Stromal cell of bone marrow (primary cell): ENCODE measurements around the gene CYB5B.

Experiments
- DNase-seq: peaks from one replicate; pipeline ENCODE4 v3.0.0-alpha.2; 2012; ENCODE audit warnings: low read depth

CYB5B gene

GRCh38 chr16:69444873-69445517 lies 20.6 kb downstream of the CYB5B start:
- no peak for DNase-seq

- no peak for DNase-seq
Observed at GRCh38 chr16:69448470-69449193, 24.2 kb downstream of the CYB5B start.

GRCh38 chr16:69451166-69451565 lies 26.7 kb downstream of the CYB5B start:
- no peak for DNase-seq

GRCh38 chr16:69453936-69454335 lies 29.5 kb downstream of the CYB5B start:
- DNase-seq = no peak

GRCh38 chr16:69463876-69464275 lies 39.5 kb downstream of the CYB5B start:
- DNase-seq = no peak

DNA sequence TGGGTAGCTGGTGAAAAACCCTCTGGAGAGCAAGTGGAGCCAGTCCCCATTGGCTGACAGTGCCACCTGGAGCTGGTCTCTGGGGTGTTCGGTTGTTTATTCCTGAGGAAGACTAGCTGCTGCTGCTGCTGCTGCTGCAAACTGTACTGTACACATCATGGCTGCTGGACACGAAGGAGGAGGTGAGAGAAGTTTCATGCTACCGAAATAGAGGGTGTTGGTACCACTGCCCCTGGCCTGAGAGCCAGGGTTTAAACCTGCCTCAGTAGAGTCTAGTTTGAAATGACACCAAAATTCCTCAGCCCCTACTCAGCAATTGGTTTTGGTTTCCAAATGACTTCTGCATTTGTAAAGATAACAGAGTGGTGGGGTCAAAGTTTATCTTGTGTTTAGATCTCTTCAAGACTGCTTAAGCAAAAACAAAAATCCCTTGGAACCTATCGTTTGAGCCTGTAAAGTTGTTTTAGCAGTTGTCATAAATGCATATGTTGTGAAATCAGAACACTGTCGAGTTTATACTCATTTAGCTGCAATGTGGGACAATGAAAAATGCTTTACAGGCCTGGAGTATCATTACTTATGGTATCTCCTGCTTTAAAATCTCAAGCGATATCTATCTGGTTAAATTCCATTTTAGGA lies 40.8 kb downstream of the CYB5B start:
- DNase-seq = no peak

DNA sequence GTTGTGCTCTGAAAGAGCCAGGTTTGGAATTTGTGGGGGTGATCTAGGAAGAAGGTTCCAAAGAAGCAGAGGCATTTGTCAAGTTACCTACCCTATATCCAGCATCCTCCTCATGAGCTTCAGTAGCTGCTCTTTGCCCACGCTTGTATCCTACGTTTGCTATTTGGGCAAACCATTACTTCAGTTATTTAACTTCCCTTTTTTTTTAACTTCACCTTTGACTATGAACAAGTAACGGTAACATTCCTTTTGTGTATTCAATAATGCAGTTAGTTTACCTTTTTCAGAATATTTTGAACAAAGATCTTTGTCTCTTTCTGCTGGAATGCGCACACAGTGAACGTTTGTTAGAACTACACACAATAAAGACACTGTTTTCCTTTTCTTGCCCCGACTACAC lies 41.5 kb downstream of the CYB5B start:
- no peak for DNase-seq

GRCh38 chr16:69466547-69466946 lies 42.1 kb downstream of the CYB5B start:
- no peak for DNase-seq

- no peak for DNase-seq
Observed at GRCh38 chr16:69467080-69467479, 42.7 kb downstream of the CYB5B start.

DNA sequence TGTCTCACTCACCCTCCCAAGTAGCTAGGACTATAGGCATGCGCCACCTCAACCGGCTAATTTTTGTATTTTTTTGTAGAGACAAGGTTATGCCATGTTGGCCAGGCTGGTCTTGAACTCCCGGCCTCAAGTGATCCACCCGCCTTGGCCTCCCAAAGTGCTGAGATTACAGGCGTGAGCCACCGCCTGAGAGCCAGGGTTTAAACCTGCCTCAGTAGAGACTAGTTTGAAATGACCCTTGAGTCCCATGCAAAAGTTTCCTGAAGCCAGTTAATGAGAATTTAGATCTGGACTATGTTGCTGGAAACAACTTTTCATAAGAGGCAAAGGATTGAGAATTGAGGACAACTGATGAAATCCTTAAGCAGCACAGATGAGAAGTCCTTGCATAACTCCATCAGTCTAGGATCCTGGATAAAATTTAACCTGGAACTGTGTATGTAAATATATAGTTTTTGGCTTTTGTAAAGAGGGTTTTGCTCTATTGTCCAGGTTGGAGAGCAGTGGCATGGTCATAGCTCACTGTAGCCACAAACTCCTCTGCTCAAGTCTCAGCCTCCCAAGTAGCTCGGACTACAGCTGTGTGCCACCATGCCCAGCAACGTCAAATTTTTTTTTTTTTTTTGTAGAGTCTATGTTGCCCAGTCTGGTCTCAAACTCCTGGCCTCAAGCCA lies 43.2 kb downstream of the CYB5B start:
- DNase-seq = no peak

DNA sequence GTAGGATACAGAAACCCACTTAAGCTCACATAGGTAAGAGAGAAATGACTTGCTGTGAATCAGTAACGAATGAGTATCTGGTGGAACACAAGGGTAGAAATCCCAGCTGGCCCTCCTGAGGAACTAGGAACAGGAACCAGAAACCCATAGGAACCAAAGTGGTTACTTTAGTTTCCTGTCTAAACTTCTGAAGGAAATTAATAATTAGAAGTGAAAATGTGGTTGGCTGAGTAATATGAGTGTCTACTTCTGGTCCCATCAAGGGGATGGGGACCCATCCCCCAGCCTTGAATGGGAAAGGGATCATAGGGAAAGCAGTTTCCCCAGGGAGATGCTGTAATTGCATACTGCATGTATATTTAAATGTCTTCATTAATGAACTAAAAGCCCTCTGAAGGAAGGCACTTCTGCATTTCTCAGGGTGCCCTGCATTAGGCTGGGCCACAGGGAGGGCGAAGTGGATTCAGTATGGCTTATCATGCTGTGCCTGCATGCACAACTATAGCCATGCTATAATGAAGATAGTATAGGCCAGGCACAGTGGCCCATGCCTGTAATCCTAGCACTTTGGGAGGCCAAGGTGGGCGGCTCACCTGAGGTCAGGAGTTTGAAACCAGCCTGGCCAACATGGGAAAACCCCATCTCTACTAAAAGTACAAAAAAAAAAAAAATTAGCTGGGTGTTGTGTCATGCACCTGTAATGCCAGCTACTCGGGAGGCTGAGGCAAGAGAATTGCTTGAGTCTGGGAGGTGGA lies 45.6 kb downstream of the CYB5B start:
- no peak for DNase-seq

DNA sequence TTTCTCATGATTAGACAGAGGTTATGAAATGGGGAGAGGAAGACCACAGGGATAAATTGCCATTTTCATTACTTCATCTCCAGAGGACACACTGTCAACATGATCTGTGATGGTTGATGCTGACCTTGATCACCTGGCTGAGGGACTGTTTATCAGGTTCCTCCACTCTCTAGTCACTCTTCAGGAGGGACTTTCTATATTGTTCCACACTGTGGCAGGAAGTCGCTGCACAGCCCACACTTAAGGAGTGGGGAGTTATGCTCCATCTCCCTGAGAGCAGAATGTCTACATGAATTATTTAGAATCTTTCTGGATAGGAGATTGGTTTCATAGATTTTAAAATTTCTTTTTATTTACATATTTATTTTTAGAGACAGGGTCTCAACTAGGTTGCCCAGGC lies 46.7 kb downstream of the CYB5B start:
- no peak for DNase-seq

GRCh38 chr16:69474408-69474807 lies 50.0 kb downstream of the CYB5B start:
- no peak for DNase-seq

DNA sequence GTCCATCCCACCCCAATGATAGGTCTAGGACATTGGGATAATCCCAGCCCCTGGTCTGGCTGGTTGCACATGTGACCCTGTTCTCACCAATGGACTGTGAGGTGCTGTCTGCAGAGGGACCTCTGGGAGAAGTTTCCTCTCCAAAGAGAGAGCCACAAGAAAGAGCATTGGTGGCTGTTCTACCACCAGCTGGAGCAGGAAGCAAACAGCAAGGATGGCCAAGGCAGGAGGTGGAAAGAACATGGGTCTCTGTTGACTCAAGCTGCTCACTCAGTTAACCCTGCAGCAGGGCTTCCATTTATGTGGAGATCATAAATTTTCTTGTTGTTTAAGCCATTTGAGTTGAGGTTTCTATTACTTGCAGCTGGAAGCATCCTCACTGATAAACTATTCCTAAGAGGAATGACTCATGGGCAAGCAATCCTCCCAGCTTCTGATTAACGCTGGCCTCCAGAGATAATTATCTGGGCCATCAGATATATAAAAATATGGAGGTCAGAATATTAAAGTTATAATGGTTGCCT lies 52.6 kb downstream of the CYB5B start:
- DNase-seq = peak; percentile 47

DNA sequence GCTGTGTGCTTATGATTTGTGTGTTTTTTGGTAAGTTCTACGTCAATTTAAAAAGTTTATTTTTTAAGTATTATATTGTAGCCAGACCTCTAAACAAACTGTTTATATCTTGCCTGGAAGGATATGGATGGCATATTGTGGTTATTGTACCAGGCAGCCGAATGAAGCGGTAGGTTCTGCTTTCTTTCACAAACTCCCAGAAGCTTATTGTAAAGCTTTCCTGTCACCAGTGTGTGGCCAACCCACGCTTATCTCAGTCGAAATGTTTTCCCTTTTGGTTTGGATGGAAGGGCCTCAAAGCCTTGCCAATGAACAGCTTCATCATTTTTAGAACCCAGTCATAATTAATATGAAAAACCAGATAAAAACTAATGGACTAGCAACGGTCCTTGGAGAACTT lies 53.1 kb downstream of the CYB5B start:
- DNase-seq = no peak

- no peak for DNase-seq
Observed at GRCh38 chr16:69478685-69479084, 54.3 kb downstream of the CYB5B start.

- no peak for DNase-seq
Observed at GRCh38 chr16:69479775-69480174, 55.4 kb downstream of the CYB5B start.

GRCh38 chr16:69481901-69482341 lies 57.5 kb downstream of the CYB5B start:
- DNase-seq = peak; percentile 66

GRCh38 chr16:69482410-69482991 lies 58.1 kb downstream of the CYB5B start:
- DNase-seq = peak; percentile 93

- DNase-seq = no peak
Observed at GRCh38 chr16:69483611-69484010, 59.2 kb downstream of the CYB5B start.

DNA sequence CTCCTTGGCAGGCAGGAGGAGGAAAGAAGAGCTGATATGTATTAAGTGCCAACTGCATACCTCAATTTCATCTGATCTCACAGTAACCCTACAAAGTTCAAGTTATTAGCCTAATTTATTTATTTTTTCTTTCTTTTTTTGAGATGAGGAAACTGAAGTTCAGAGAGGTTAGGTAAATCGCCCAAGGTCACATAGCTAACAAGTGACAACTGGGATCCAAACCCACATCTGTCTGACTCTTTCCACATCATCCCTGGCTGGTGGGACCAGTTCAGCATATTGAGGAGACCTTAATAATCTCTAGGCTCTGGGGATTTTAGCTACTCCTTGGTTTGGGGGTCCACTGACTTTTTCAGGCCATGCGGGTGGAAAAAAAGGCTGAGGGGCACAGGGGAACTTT lies 60.9 kb downstream of the CYB5B start:
- no peak for DNase-seq
